ENCODE measurements around the gene CHRM1. TPM values are rescaled to one million over a fixed set of nuclear protein-coding genes. Genes with fewer than 3 reads are reported as not detected.

The CHRM1 gene
- total RNA-seq, 2 donors from 2014 or later, result not detected

DNA sequence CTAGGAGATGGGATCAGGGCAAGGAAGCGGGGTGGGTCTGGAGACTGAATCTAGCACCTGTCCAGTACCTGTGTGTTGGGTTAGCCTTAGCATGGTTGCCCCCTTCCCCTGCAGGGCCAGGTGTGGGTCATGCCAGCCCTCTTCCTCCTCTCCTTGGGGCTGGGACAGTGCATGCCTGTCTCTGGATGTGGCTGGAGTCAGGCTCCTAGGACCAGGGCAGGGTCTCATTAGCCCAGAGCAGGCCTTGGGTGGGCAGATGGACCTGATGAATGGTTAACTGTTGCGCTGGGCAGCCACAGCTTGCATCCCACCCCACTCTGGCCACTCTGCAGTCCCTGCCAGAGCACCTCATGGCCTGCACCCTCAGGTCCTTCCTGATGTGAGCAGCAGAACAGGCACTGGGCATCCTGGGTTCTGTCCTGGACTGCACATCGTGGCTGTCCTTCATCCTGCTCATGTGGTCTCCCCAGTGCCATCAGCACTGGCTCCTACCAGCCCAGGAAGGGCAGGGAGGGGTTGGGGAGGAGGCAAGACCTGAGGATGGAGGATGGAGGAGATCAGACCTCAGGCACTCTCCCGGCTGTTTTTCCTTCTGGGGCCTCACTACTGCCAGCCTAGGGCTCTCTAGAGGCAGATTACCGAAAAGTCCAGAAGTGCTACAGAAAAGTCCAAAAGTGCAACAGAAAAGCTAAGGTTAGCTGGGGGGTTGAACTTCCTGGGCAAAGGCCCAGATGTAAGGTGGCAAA, 12.8 kb upstream of the CHRM1 start:
- Mint-ChIP-seq H3K9me3 (peaks cover 4% of the 10 kb centered on the region), H3K27me3 (ENCODE audit: insufficient read depth) (peaks cover 25% of the 10 kb centered on the region), H3K36me3 (ENCODE audit: low read depth) (no peaks in the 10 kb centered on the region), H3K4me1 (peaks cover 10% of the 10 kb centered on the region), H3K4me3 (no peak overlapping the region), H3K27ac (no peak overlapping the region)
- Histone ChIP-seq H3K4me3 (ENCODE audit: low read length) (no peak overlapping the region), H3K9ac (ENCODE audit: extremely low read depth, low read length, poor library complexity, severe bottlenecking) (no peak overlapping the region), H3K4me1 (ENCODE audit: control insufficient read depth, insufficient read depth, low read length) (no peaks in the 10 kb centered on the region), H3K27me3 (ENCODE audit: control insufficient read depth, insufficient read depth, low read length, poor library complexity, severe bottlenecking) (peaks cover 6% of the 10 kb centered on the region), H3K36me3 (ENCODE audit: control insufficient read depth, insufficient read depth, low read length) (no peaks in the 10 kb centered on the region), H3K27ac (ENCODE audit: low read depth, low read length) (no peak overlapping the region), H3K9me3 (ENCODE audit: control insufficient read depth, low read length) (no peaks in the 10 kb centered on the region)
- no peak for DNase-seq
- TF ChIP-seq, protein P1, sequence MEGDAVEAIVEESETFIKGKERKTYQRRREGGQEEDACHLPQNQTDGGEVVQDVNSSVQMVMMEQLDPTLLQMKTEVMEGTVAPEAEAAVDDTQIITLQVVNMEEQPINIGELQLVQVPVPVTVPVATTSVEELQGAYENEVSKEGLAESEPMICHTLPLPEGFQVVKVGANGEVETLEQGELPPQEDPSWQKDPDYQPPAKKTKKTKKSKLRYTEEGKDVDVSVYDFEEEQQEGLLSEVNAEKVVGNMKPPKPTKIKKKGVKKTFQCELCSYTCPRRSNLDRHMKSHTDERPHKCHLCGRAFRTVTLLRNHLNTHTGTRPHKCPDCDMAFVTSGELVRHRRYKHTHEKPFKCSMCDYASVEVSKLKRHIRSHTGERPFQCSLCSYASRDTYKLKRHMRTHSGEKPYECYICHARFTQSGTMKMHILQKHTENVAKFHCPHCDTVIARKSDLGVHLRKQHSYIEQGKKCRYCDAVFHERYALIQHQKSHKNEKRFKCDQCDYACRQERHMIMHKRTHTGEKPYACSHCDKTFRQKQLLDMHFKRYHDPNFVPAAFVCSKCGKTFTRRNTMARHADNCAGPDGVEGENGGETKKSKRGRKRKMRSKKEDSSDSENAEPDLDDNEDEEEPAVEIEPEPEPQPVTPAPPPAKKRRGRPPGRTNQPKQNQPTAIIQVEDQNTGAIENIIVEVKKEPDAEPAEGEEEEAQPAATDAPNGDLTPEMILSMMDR (conservative IDR thresholded peaks at IDR 0.05), result no peak
- 94 to 97% methylated on average over 3 to 5 of the region's 5 CpGs for WGBS, 2 experiments (ENCODE audit: insufficient coverage in 1 of 2, insufficient read length in 1 of 2)

DNA sequence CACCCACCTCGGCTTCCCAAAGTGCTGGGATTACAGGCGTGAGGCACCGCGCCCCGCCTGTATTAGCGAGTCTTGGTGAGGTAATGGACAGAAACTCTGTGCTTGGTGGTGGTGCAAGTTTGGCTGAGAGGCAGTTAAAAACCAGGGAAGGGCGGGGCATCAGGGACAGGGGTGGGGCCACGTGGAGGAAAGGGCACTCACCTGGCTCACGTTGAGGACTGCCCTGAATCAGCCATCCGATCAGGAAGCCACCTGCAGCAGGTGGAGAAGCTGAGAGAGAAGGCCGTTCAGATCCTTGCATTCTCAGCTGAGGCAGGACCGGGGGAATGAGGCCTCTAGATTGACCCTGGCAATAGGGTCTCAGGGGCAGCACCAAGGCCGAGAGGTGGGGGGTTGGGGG, 12.1 kb upstream of the CHRM1 start:
- H3K9me3 ChIP-seq (ENCODE audit: control insufficient read depth, low read length), result no peaks in the 10 kb centered on the region
- Mint-ChIP-seq H3K27me3 (ENCODE audit: insufficient read depth) (peaks cover 28% of the 10 kb centered on the region), H3K27ac (no peak overlapping the region), H3K36me3 (ENCODE audit: low read depth) (no peaks in the 10 kb centered on the region), H3K4me1 (peaks cover 12% of the 10 kb centered on the region), H3K9me3 (peaks cover 4% of the 10 kb centered on the region), H3K4me3 (no peak overlapping the region)
- peaks cover 13% of the 10 kb centered on the region for H3K27me3 ChIP-seq (ENCODE audit: control insufficient read depth, insufficient read depth, low read length, poor library complexity, severe bottlenecking)
- no peak for DNase-seq
- TF ChIP-seq, protein P1 (conservative IDR thresholded peaks at IDR 0.05), result no peak
- 91 to 97% methylated on average over 8 to 13 of the region's 13 CpGs for WGBS, 2 experiments (ENCODE audit: insufficient coverage in 1 of 2, insufficient read length in 1 of 2)
- H3K36me3 ChIP-seq (ENCODE audit: control insufficient read depth, insufficient read depth, low read length), result no peaks in the 10 kb centered on the region
- no peak overlapping the region for H3K27ac ChIP-seq (ENCODE audit: low read depth, low read length)
- no peak overlapping the region for H3K9ac ChIP-seq (ENCODE audit: extremely low read depth, low read length, poor library complexity, severe bottlenecking)
- H3K4me3 ChIP-seq (ENCODE audit: low read length), result no peak overlapping the region
- H3K4me1 ChIP-seq (ENCODE audit: control insufficient read depth, insufficient read depth, low read length), result no peaks in the 10 kb centered on the region

DNA sequence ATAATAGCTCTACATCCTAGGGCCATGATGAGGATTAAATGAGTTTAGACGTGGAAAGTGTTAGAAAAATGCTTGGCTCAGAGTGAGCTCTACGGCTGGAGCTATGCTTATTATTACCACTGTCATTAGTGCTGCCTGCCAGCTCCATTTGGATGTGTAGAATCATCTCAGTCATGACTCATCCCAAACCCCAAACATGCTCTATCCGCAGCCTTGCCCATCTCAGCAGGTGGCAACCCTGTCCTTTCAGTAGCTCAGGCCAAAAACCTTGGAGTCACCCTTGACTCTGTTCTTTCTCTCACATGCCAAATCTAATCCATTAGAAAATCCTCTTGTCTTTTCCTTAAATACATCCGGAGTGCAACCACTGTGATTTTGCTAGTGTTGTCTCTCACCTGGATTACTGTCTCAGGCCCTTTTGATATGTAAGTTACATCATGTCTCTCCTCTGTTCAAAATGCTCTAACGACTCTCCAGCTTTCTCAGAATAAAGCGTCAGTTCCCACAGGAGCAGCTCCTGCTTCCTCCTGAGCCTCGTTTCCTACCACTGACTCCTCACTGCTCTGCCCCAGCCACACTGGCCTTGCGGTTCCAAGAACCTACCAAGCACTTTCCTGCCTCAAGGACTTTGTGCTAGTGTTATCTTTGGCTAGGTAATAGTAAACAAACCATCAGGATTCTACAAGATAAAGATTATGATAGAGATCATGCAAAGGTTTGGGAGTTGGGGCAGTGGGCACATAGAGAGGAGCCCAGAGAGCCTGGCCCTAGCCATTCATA, 10.5 kb upstream of the CHRM1 start:
- no peak overlapping the region for H3K9ac ChIP-seq (ENCODE audit: extremely low read depth, low read length, poor library complexity, severe bottlenecking)
- TF ChIP-seq, protein P1 (conservative IDR thresholded peaks at IDR 0.05), result no peak
- no peaks in the 10 kb centered on the region for H3K4me1 ChIP-seq (ENCODE audit: control insufficient read depth, insufficient read depth, low read length)
- no peaks in the 10 kb centered on the region for H3K9me3 ChIP-seq (ENCODE audit: control insufficient read depth, low read length)
- H3K27ac ChIP-seq (ENCODE audit: low read depth, low read length), result no peak overlapping the region
- peaks cover 29% of the 10 kb centered on the region for H3K27me3 ChIP-seq (ENCODE audit: control insufficient read depth, insufficient read depth, low read length, poor library complexity, severe bottlenecking)
- H3K9me3 Mint-ChIP-seq, result no peaks in the 10 kb centered on the region
- peak overlapping the region; percentile 5 for H3K27ac Mint-ChIP-seq
- H3K36me3 ChIP-seq (ENCODE audit: control insufficient read depth, insufficient read depth, low read length), result no peaks in the 10 kb centered on the region
- DNase-seq, result peak; percentile 77
- peaks cover 40% of the 10 kb centered on the region for H3K27me3 Mint-ChIP-seq (ENCODE audit: insufficient read depth)
- no peak overlapping the region for H3K4me3 Mint-ChIP-seq
- 20 to 45% methylated on average over 4 to 8 of the region's 8 CpGs for WGBS, 2 experiments (ENCODE audit: insufficient coverage in 1 of 2, insufficient read length in 1 of 2)
- H3K36me3 Mint-ChIP-seq (ENCODE audit: low read depth), result no peaks in the 10 kb centered on the region
- H3K4me3 ChIP-seq (ENCODE audit: low read length), result no peak overlapping the region
- peaks cover 22% of the 10 kb centered on the region for H3K4me1 Mint-ChIP-seq

All from endodermal cell (in vitro differentiated cells).